NCI-H345 treated with DMSO at 0.1 percent for 48 hours (cell line): Measurements from ENCODE around the gene IGF1R.
A peak's percentile ranks its signal among the peaks of the same experiment; 100 is the strongest.

ENCODE experiments used
- DNase-seq: peaks from one replicate; lab custom pipeline; 2025; ENCODE audit not compliant: unreplicated experiment; lab: John Stamatoyannopoulos, UW

Gene IGF1R

DNA sequence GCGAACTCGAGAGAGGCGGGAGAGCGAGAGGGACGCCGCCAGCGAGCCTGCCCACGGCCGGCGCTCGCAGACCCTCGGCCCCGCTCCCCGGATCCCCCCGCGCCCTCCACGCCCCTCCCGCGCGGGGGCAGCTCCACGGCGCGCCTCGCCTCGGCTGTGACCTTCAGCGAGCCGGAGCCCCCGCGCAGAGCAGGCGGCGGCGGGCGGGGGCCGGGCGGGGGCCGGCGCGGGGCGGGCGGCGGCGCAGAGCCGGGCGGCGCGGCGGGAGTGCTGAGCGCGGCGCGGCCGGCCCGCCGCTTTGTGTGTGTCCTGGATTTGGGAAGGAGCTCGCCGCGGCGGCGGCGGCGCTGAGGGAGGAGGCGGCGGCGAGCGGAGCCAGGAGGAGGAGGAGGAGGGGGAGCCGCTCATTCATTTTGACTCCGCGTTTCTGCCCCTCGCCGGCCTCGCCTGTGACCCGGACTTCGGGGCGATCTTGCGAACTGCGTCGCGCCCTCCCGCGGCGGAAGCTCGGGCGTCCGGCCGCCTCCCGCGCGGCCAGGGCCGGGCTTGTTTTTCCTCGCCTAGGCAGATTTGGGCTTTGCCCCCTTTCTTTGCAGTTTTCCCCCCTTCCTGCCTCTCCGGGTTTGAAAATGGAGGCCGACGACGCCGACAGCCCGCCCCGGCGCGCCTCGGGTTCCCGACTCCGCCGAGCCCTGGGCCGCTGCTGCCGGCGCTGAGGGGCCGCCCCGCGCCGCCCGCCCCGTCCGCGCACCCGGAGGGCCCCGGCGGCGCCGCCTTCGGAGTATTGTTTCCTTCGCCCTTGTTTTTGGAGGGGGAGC is 524 bp downstream of the IGF1R start:
- DNase-seq = no peak

DNA sequence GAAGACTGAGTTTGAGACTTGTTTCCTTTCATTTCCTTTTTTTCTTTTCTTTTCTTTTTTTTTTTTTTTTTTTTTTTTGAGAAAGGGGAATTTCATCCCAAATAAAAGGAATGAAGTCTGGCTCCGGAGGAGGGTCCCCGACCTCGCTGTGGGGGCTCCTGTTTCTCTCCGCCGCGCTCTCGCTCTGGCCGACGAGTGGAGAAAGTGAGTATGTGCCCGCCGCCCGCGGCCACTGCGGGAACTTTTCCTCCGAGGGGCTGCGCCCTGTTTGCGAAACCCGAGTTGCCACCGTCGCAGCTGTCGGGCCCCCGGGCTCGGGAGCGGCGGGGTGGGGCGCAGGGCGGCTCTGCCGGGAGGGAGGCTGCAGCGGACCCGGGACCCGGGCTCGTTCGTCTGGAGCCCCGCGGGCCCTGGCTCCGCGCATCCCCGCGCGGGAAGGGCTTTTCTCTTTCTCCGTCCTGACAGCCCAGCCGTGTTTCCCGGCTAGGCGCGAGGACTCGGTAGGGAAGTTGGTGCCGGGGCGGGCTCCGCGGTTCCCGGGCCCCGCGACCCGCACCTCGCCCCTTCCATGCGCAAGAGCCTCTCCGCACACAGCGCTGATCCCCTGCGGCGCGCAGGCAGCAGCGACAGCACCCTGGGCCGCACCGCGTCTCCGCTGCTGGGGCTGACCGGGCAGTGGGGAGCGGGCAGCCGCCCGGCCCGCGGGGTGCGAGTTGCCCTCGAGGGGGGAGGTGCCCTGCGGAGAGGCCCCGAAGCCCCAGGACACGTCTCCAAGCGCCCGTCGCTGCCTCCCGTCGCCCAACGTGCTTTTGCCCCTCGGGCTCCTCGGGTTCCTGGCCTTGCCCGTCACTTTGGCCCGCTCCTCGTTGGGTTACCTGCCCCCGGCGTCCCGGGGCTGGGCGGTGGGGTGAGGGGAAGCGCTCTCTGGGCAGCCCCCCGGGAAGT is 1.4 kb downstream of the IGF1R start:
- no peak for DNase-seq

DNA sequence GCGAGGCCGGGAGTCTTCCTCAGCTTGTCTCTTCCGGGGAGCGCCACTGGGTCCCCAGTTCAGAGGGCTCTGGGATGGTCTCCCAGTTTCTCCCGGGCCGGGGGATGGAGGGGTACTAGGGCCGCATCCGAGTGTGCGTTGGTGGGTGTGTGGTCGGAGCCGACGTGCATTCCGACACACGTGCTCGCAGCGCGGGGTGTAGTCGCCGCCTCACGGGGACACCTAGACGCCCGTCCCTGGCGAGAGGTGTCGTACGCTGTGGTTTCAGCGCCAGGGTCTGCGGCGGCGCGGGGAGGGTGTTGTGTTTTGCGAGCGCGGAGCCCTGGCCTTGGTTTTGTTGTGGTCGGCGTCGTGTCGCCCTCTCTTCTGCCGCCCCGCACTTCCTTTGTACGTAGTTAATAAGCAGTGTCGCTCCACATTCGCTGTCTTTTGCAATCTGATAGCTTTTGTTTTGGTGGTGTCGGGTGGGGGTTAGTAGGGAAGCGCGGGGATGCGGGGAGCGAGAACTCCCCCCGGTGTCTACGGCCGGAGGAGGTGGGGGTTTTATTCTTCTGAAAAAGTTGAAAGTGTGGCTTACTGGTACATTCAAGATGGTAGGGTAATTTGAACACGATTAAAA is 2.2 kb downstream of the IGF1R start:
- DNase-seq = no peak

DNA sequence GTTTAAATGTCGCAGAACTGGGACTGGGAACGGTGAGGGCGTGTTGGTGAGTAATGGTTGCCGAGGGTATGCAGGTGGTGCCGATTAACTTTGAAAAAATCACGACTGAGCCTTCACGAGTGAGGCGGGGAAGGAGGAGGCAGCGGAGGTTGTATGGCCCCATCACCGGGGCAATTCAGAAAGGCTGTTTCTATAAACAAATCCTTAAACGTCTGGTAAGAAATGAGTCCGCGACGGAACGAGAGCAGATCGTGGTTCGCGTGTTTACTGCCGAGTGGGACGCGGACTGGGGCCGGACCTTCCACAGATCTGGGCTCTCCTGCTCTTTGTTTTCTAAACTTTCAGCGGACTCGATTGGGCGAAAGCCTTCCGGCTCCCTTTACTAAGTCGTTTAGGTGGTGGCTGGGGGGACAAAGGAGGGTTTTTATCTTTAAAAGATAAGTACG is 2.7 kb downstream of the IGF1R start:
- no peak for DNase-seq

DNA sequence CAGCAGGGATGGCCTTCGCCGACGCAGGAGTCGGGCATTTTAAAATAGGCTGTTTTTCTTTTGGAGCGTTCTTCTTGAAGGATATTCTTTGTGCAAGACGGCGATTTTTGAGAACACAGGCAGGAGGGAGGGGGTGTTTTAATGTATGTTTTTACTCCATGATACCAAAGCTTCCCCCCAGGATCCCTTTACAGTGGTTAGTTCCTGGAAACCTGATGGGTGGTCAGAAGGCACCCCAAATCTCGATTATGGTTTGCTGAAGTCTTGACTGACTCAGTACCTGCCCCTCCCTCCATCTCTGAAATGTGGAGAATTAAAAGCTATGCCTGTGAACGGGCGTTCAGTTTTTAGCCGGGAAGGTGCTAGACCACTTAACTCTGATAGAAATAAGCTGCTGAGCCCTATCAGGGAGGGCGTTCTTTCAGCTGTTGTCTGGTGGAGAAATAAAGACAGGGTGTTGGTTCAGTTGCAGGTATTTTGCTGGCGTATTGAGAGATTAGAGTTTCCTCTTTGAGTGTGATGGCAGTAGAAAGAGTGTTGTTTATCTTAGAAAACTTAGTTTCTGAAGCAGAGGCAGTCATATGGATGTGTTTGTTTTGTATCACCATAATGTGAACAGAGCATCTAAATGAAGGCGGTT is 3.4 kb downstream of the IGF1R start:
- no peak for DNase-seq

DNA sequence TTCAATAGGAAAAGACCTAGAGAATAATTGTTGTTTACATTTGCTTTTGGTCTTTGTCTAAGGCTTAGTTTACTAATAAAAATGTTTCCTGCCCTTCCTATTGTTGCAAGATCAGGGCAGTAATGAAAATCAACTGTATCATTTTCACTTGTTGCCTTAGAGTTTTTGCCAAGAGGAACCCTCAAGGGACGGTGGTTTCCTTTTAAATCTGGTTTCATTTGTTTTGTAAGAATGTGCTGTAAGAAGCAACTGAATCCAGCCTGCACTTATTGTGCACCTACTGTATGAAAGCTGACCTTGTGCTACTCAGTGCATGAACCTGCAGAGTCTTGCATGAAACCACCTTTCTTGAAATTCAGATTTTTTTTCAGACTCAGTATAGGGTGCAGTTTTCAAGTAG is 5.3 kb downstream of the IGF1R start:
- DNase-seq = no peak

DNA sequence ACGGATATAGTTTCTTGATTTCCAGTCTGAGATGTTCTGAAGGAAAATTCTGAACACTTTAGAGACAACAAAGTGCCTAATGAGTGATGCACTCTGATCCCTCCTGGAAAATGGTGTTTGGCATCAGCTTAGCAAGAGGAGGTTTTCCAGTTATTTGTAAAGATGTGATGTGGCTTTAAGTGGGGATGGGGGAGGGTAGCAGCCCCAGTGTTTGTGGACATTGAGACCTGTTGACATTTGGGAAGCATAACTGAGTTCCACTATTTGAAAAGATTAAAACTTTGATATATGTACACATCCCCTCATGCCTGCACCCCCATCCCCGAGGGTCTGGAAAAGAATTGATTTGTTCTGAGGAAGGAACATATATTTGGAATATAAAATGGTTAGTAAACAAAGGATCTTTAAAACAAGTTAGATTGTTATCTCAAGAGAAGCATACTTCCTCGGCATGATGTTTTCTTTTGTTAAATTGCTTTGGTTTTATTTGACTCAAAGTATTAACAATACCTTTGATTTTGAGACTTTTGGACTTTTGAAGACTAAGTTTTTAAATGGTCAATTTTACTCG is 6.5 kb downstream of the IGF1R start:
- no peak for DNase-seq

DNA sequence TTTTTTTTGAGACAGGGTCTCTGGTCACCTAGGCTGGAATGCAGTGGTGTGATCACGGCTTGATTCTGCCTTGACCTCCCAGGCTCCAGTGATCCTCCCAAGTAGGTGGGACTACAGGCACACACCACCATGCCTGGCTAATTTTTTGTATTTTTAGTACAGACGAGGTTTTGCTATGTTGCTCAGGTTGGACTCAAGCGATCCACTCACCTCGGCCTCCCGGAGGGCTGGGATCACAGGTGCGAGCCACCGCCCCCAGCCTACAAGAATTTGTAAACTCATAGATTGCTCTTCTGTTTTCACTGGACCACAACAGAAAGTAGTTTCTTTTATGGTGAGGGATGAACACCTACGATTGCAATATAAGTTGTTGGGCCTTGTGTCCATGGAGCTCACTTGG is 7.4 kb downstream of the IGF1R start:
- no peak for DNase-seq

DNA sequence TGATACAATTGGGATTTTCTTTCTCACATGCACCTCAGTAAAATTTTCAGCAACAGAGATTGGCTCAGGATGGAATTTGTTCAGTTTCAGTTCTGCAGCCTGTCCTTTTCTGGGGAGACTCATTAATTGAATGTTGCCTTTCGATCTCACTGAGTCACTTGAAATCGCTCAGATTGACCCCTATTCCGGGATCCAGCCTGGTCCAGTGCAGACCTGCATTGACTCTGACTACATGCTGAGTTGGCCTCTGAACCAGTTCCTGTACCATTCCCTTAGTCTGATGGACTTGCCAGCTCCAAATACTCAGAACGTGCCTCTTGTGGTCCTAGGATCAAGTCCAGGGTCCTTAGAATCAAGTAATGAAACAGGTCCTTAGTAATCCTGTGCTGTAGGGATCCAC is 9.4 kb downstream of the IGF1R start:
- DNase-seq = no peak

DNA sequence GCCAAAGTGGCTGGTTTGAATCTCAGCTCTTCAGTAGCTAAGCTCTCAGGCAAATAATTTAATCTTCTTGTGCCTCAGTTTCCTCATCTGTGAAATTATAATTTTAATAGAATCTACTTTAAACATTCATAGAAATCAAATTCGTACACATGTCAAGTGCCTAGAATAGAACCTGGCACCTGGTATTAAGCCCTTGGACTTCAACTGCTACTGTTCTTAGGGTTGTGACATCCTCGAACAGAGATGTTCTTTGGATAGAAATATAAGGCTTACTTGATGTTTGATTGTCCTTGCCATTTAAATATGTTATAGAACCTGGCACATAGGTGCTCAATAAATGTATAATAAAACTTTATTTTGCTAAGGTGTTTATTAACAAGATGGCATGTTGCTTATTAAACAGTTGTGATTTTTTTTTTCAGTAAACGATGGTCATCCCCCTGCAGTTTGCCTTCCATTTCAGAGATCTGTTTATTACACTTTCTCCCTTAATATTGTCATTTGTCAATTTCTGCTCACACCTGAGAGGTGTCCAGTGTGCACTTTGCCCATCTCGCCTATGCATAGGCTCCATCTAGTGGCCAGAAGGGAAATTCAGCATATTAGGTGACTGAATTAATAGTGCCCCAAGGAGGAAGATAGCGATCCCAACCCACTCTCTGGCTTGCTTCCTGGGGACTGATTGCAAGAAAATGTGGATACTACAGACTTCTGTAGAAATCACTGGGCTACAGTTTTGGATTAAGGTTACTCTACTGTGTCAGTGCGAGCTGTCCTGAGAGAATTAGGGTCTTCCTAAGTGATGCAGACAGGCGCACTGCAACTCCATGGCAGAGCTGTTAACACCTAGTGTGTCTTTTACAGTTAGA is 10.7 kb downstream of the IGF1R start:
- DNase-seq = peak; percentile 37

DNA sequence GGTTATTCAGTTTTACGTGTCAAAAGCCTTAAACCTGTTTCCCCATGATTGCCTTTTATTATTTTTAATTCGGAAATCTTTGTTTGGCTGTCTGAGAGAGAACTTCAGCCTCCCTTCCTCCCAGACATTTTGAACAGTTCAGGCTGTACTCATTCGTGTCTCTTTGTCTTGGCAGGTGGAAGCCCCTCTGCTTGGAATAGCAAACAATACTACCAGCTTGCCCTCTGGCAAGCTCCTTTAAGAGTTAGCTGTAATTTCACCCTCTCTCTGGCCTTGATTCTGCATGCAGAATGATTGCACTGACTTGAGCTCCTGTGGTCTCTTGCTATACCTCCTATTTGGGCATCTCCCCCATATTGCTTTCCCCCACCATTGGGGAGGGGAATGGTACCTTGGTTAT is 11.7 kb downstream of the IGF1R start:
- DNase-seq = no peak

DNA sequence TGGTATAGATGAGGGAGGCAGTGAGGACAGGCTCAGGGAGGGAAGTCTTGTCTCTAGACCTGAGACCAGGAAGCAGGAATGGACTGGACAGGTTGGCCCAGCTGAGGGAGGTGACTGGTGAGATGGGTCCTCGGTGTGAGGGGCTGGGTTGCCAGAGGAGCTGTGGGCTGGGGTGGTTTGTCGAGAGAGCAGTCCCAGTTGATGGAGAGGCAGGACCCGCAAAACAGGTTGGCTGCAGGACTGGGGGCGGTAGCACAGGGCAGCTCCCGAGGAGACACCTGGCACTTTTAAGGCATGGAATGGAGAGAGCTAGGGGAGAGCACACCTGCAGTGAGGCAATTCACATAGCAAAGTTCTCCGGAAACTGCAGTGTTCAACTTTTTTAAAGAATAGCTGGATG is 14.7 kb downstream of the IGF1R start:
- DNase-seq = no peak

DNA sequence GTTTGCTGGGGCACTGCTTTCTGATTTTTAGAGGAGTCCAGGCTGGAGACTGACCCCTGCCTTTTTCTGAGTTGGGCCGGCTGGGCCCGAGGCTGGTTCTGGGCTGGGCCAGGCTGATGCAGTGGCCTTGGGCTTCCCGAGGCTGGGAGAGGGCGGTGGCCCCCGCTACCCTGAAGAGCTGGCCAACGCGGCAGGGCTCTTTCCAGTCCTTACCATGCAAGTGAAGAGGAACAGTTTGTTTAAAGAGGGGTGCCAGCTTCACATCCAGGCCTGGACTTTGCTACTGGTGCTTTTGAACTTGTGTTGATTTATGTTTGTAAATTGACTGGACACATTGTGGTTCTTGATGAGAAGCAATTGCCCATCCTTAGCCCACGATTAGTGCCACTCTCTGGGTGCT is 15.3 kb downstream of the IGF1R start:
- DNase-seq = no peak

DNA sequence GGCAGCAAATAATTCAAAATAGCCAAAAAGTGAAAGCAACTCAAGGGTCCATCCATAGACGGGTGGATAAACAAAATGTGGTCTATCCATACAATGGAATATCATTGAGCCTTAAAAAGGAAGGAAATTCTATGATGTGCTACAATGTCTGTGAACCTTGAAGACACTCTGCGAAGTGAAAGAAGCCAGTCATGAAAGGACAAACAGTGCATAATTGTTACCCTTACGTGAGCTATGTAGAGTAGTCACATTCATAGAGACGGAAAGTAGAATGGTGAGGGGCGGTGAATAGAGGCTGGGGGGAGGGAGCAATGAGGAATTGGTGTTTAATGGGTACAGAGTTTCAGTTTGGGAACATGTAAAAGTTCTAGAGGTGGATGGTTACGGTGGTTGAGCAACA is 18.1 kb downstream of the IGF1R start:
- DNase-seq = no peak

DNA sequence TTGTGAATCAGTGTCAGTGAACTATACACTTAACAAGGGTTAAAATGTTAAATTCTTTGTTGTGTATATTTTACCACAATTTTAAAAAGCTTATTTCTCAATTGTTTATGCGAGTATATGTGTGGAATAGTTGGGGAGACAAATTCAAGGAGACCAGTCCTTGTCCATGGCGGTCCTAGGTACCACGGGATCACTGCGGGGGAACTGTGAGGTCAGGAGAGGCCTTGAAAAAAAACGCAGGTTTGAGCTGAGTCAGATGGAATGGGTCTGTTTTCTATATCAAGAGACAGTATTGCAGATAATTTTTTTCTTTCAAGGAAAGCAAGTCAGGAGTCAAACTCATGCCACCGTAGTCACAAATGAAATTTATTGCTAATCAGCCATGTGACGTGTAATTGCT is 18.5 kb downstream of the IGF1R start:
- no peak for DNase-seq

DNA sequence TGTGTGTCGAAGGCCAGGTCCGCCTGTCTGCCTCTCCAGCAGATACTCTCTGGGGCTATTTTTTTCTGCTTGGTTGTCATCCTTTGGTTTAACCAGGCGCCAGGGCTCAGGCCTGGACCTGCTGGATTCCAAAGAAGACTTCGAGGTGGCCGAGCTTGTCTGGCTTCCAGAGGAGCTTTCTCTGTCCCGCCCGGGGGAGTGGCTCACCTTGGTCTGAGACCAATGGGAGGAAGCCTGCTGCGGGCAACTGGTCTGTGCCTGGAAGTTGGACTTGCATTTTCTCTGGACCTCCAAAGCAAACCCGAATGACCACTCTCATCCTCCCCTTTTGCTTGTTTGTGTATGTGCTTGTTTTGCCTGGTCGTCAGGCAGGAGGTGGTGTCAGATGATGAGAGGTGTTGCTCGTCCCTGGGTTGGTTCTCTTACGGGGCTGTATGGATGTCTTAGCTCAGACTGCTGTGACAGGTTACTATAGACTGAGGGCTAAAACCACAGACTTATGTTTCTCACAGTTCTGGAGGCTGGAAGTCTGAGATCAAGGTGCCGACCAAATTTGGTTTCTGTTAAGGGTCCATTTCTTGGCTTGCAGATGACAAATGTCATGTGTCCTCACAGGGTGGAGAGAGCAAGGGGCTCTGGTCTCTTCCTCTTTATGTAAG is 19.3 kb downstream of the IGF1R start:
- no peak for DNase-seq

DNA sequence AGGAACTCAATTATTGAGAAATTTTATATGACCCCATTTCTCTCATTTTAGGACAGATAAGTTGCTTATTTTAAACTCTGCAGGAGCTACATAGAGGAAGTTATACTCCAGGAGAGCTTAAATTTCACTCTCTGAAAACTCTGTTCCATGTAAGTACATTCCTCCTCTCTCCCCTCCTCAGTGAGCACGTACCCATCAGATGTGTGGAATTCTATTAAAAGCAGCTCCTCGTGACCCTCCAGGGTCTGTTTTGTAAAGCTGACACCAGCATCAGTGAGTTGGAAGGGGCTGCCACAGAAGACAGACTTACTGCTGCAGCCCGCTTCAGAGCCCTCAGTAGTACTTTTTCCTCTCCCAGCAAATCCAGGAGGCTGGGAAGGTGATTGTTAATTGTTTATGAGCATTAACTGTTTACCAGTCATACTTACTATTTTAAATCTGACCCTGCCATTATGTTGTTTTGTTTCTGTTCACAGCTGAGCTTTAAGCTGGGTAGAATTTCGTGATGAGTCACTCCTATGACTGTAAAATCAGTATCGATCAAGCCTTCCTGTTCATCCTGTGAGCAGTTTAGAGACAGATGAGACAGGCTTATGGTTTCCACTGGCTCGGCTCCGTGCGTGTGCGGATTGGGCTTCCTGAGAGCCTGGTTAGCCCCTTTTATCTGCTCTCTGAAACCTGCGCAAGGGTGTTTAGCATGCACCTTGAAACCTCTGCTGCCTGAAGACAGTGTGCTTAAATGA is 20.4 kb downstream of the IGF1R start:
- DNase-seq = no peak

DNA sequence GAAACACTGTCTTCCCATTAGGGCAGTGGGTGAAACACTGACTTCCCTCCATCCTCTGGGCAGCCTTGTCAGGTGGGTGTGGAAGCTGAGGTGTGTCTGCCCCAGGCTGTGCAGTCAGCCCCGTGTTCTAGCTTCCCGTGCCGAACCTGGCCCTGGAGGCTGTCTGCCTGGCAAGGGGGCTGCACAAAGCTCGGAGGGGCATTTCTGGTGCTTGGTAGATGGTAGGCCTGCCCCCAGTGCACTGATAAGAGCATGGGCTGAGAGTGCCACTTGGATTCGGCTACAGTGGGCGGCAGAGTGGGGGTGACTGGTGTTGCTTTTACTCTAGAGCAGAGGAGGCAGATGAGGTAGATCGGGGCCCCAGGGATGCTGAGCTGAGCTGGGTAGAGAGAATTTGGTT is 21.3 kb downstream of the IGF1R start:
- no peak for DNase-seq
